Measurements from ENCODE around the gene GCAT.

DNA sequence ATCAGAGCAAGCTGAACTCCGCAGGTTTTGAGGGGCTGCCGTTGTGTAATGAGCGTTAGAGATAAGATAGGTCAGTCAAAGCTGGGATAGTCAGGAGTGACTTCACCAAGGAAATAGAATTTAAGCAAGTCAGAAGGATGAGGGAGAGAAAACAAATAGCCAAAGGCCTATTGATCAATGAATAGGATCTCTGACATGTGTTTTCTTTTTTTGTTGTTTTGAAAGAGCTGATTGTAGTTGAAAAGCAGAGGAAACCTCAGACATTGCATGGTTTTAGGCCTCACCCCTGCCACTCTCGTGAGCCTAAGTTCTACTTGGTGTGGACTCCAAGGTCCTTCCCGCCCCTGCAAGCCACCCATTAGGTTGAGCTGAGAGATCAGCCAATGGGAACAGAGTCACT is 44.7 kb downstream of the GCAT start:
- TF ChIP-seq CTCF (IDR thresholded peaks at IDR 0.05), result no peak
- TF ChIP-seq POLR2A (IDR thresholded peaks at IDR 0.05), result no peak

Measured in body of pancreas (tissue), 4 donors.